Spleen (tissue), 11 donors: Measurements from ENCODE around the gene CENPB. TPM values are rescaled to one million over a fixed set of nuclear protein-coding genes. Genes with fewer than 3 reads are reported as not detected.

Experiments used
- DNase-seq: peaks from one replicate; pipeline ENCODE4 v3.0.0-alpha.2; 2020
- H3K27ac ChIP-seq, 8 donors: fragments of 200-600 bp; sonication (generic) in 7 of 8; 1 replicate in 4 of 8; 2 replicates in 4 of 8; pipeline versions ENCODE4 v1.5.0 to v1.8.0; 2016 to 2021; ENCODE audit warnings: inconsistent platforms in 4 of 8, mild to moderate bottlenecking in 4 of 8, moderate library complexity in 1 of 8
- H3K27me3 ChIP-seq, 7 donors: fragments of 200-600 bp; sonication (generic) in 6 of 7; replicated peaks in 1 of 7; 1 replicate in 4 of 7; 2 replicates in 3 of 7; pipeline versions ENCODE4 v1.5.0 to v1.8.0; 2016 to 2021; ENCODE audit warnings: inconsistent platforms in 3 of 7, mild to moderate bottlenecking in 1 of 7
- H3K36me3 ChIP-seq, 6 donors: fragments of 200-600 bp; sonication (generic) in 5 of 6; 1 replicate in 4 of 6; 2 replicates in 2 of 6; pipeline versions ENCODE4 v1.5.0 to v1.8.0; 2016 to 2021; ENCODE audit warnings: inconsistent platforms in 2 of 6
- H3K4me1 ChIP-seq, 6 donors: fragments of 200-600 bp; sonication (generic) in 5 of 6; 1 replicate in 3 of 6; 2 replicates in 3 of 6; pipeline versions ENCODE4 v1.5.0 to v1.8.0; 2016 to 2021; ENCODE audit warnings: inconsistent platforms in 3 of 6
- H3K4me3 ChIP-seq, 8 donors: fragments of 200-600 bp; sonication (generic) in 7 of 8; 1 replicate in 4 of 8; 2 replicates in 4 of 8; pipeline versions ENCODE4 v1.5.0 to v1.8.0; 2016 to 2021; ENCODE audit warnings: inconsistent platforms in 4 of 8, mild to moderate bottlenecking in 4 of 8, moderate library complexity in 2 of 8
- H3K9me3 ChIP-seq, 8 donors: fragments of 200-600 bp; sonication (generic) in 7 of 8; 1 replicate in 4 of 8; 2 replicates in 4 of 8; pipeline versions ENCODE4 v1.5.0 to v1.8.0; 2016 to 2021; ENCODE audit warnings: inconsistent platforms in 4 of 8
- POLR2A ChIP-seq, 3 donors: fragments of 450-650 bp; IDR thresholded peaks; one replicate each; pipeline ENCODE4 v1.5.1; 2017; ENCODE audit warnings: antibody characterized with exemption in 3 of 3, mild to moderate bottlenecking in 1 of 3
- POLR2AphosphoS5 ChIP-seq, 3 donors: sonication (generic); formaldehyde crosslinking; IDR thresholded peaks; one replicate each; pipeline ENCODE4 v1.5.1; 2017; ENCODE audit warnings: antibody characterized with exemption in 3 of 3
- WGBS, 5 donors: extraction: QIAGEN DNeasy Blood & Tissue Kit in 3 of 5; methylation state at CpG; one replicate each; pipeline versions ENCODE4 v1.1.5 to v1.1.7; 2013 to 2018; 5-methylcytosine and 5-hydroxymethylcytosine counted together
- intact Hi-C: fragments of 100-400 bp; cut with DNase I; formaldehyde crosslinking; loops from one replicate; pipeline ENCODE4 v1.15.0; 2023; ENCODE audit warnings: low total_unique reads
- polyA plus RNA-seq, 3 donors: library from polyadenylated mRNA; stranded (reverse); fragments of 200-250 nt; gene quantifications; one replicate each; pipeline ENCODE4 v1.2.1, GENCODE V29; 2013
- total RNA-seq, 7 donors: library from RNA; depleted of rRNA in 3 of 7; stranded (reverse); fragments of >200 nt in 3 of 7; fragmentation: NEBNext Ultra II Directional in 4 of 7; extraction: Animal tissue kit (Norgen Biotek cat#: 25700) in 4 of 7; gene quantifications; one replicate each; pipeline versions ENCODE4 v1.1.0 to v1.2.1, GENCODE V29; 2016 to 2021
- TF ChIP-seq, protein P1 (sequence below), 11 experiments: fragments of 200-600 bp in 7 of 11; fragments of 450-650 bp in 4 of 11; sonication (generic) in 4 of 11; IDR thresholded peaks in 8 of 11; conservative IDR thresholded peaks in 3 of 11; 1 replicate in 7 of 11; 2 replicates in 4 of 11; pipeline versions ENCODE4 v1.4.0 to v1.8.0; 2016 to 2021; ENCODE audit warnings: antibody characterized with exemption in 11 of 11, inconsistent platforms in 4 of 11, mild to moderate bottlenecking in 1 of 11
- donor health status: healthy with polysubstance abuse.
- donor health status: DM: no; HTN: no; CAD: no; lungs with moderate emphysema.
- donor health status: DM: no; HTN: no; CAD: no.
- donor health status: Bipolar disorder and iron deficiency.
- donor health status: healthy.
- donor health status: DM: no; HTN: no; CAD: no.
- donor health status: DM: yes; HTN: yes; CAD: no.

The CENPB gene
- total and polyA plus RNA-seq, 10 donors: 24.8 to 84.7 (median 55.6) TPM

GRCh38 chr20:3818155-3819151 lies 31.9 kb upstream of the CENPB start:
- TF ChIP-seq, protein P1, sequence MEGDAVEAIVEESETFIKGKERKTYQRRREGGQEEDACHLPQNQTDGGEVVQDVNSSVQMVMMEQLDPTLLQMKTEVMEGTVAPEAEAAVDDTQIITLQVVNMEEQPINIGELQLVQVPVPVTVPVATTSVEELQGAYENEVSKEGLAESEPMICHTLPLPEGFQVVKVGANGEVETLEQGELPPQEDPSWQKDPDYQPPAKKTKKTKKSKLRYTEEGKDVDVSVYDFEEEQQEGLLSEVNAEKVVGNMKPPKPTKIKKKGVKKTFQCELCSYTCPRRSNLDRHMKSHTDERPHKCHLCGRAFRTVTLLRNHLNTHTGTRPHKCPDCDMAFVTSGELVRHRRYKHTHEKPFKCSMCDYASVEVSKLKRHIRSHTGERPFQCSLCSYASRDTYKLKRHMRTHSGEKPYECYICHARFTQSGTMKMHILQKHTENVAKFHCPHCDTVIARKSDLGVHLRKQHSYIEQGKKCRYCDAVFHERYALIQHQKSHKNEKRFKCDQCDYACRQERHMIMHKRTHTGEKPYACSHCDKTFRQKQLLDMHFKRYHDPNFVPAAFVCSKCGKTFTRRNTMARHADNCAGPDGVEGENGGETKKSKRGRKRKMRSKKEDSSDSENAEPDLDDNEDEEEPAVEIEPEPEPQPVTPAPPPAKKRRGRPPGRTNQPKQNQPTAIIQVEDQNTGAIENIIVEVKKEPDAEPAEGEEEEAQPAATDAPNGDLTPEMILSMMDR (IDR thresholded peaks at IDR 0.05 in 8 of 11, conservative IDR thresholded peaks at IDR 0.05 in 3 of 11): peak in 9 of 11 experiments; percentile 29 to 76 (median 61)
- peak in 1 of 3 donors; percentile 19 for TF ChIP-seq POLR2AphosphoS5 (IDR thresholded peaks at IDR 0.05)
- TF ChIP-seq POLR2A (IDR thresholded peaks at IDR 0.05): no peak

DNA sequence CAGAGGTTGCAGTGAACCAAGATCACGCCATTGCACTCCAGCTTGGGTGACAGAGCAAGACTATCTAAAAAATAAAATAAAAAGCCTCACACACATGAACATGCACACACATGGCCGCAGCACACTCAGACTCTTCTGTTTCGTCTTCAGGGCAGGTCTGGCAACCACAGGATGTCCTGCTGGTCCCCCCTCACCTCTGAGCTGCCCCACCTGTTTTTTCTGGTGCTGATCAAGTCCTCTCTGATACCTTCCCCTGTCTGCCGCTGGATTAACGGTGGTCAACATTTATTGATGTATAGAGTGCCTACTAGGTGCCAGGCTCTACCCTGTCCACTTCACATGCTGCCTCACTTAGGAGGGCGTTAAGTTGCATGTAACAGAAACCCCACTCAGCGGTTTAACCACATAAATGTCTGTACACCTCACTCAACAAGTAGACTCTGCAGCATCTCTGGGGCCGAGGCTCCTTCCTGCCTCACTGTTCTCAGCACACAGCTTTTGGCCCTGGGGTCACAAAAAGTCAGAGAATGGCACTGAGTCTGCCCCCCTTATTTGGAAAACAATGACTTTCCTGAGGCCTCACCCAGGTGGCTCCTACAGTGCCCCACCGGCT lies 29.3 kb upstream of the CENPB start:
- no peaks in the 10 kb centered on the region for H3K9me3 ChIP-seq
- intact Hi-C loops: no loop called here
- H3K36me3 ChIP-seq: no peaks in the 10 kb centered on the region
- no peak for DNase-seq
- peaks cover 28 to 88% (median 69%) of the 10 kb centered on the region in 6 donors for H3K4me1 ChIP-seq
- peak overlapping the region in 7 of 8 donors; percentile 9 to 96 (median 62) for H3K27ac ChIP-seq
- H3K27me3 ChIP-seq: no peaks in the 10 kb centered on the region
- WGBS, 5 donors: 58 to 66% (median 62%) methylated on average over 9 of the region's 9 CpGs
- no peak overlapping the region for H3K4me3 ChIP-seq
- TF ChIP-seq, protein P1 (IDR thresholded peaks at IDR 0.05 in 8 of 11, conservative IDR thresholded peaks at IDR 0.05 in 3 of 11): no peak
- no peak for TF ChIP-seq POLR2AphosphoS5 (IDR thresholded peaks at IDR 0.05)

More at GRCh38 chr20:3818155-3819151, 31.9 kb upstream of the CENPB start:
- H3K36me3 ChIP-seq: peaks cover 0 to 17% (median 14%) of the 10 kb centered on the region in 6 donors
- WGBS, 5 donors: 73 to 83% (median 74%) methylated on average over 8 of the region's 8 CpGs
- intact Hi-C loops: loop anchor here (2.0 kb wide), 1 partner anchor 32 kb away; the partner anchor contains the start of gene CENPB
- no peak overlapping the region for H3K4me3 ChIP-seq
- peak; percentile 81 for DNase-seq
- H3K27me3 ChIP-seq: no peaks in the 10 kb centered on the region
- no peaks in the 10 kb centered on the region for H3K9me3 ChIP-seq
- peaks cover 21 to 79% (median 55%) of the 10 kb centered on the region in 6 donors for H3K4me1 ChIP-seq
- H3K27ac ChIP-seq: peak overlapping the region; percentile 58 to 99 (median 98)

- 73 to 91% (median 83%) methylated on average over 7 of the region's 7 CpGs for WGBS, 5 donors
- intact Hi-C loops: no loop called here
These were observed 28.5 kb upstream of the CENPB start for GRCh38 chr20:3814928-3815495.

More at GRCh38 chr20:3814928-3815495, 28.5 kb upstream of the CENPB start:
- peaks cover 28 to 93% (median 73%) of the 10 kb centered on the region in 6 donors for H3K4me1 ChIP-seq
- no peaks in the 10 kb centered on the region for H3K9me3 ChIP-seq
- DNase-seq: no peak
- H3K4me3 ChIP-seq: no peak overlapping the region
- H3K27me3 ChIP-seq: no peaks in the 10 kb centered on the region
- peak overlapping the region in 4 of 8 donors; percentile 62 to 96 (median 72) for H3K27ac ChIP-seq
- no peaks in the 10 kb centered on the region for H3K36me3 ChIP-seq
- TF ChIP-seq POLR2A (IDR thresholded peaks at IDR 0.05) (no peak), POLR2AphosphoS5 (IDR thresholded peaks at IDR 0.05) (no peak)
- TF ChIP-seq, protein P1 (IDR thresholded peaks at IDR 0.05 in 8 of 11, conservative IDR thresholded peaks at IDR 0.05 in 3 of 11): no peak
